Omental fat pad (tissue), 4 donors: ENCODE measurements around the gene B4GALT4. TPM values are rescaled to one million over a fixed set of nuclear protein-coding genes. Genes with fewer than 3 reads are reported as not detected.

ENCODE experiments used
- ATAC-seq: fragments of 150-250 bp; one replicate; pipeline ENCODE4 v1.9.1; 2016; ENCODE audit warnings: mild to moderate bottlenecking, moderate library complexity; ENCODE audit not compliant: low FRiP score
- DNase-seq: peaks from one replicate; pipeline ENCODE4 v3.0.0-alpha.2; 2019; ENCODE audit warnings: low spot score
- total RNA-seq, 4 donors: library from RNA; depleted of rRNA; stranded (reverse); fragments of >200 nt; gene quantifications; one replicate each; pipeline ENCODE4 v1.1.0, GENCODE V29; 2016
- TF ChIP-seq, protein P1 (sequence below), 3 donors: fragments of 450-650 bp; IDR thresholded peaks; one replicate each; pipeline ENCODE4 v1.5.1; 2016 to 2017; ENCODE audit warnings: antibody characterized with exemption in 3 of 3, mild to moderate bottlenecking in 3 of 3, moderate library complexity in 2 of 3

The B4GALT4 gene
- total RNA-seq, 4 donors from 2014 or later, result 18.8 to 33.4 (median 25.9) TPM

DNA sequence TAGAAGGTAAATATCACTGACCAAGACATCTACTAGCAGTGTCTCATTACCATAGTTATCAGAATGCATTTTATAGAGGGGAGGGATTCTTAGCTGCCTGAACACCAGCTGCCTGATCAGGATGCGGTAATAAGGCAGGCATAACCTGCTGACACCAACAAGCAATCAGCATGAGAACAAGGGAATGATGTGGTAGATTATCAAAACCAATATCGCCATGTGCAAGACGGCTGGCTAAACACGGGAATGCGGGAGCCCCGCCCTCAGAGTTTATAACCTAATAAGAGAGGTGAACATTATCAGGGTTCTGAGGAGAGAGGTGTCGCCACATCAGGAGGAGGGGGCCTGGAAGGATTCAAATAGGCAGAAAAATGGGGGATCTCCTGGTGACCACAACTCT lies 20.5 kb downstream of the B4GALT4 start:
- ATAC-seq (no peak), DNase-seq (no peak)
- TF ChIP-seq, protein P1, sequence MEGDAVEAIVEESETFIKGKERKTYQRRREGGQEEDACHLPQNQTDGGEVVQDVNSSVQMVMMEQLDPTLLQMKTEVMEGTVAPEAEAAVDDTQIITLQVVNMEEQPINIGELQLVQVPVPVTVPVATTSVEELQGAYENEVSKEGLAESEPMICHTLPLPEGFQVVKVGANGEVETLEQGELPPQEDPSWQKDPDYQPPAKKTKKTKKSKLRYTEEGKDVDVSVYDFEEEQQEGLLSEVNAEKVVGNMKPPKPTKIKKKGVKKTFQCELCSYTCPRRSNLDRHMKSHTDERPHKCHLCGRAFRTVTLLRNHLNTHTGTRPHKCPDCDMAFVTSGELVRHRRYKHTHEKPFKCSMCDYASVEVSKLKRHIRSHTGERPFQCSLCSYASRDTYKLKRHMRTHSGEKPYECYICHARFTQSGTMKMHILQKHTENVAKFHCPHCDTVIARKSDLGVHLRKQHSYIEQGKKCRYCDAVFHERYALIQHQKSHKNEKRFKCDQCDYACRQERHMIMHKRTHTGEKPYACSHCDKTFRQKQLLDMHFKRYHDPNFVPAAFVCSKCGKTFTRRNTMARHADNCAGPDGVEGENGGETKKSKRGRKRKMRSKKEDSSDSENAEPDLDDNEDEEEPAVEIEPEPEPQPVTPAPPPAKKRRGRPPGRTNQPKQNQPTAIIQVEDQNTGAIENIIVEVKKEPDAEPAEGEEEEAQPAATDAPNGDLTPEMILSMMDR (IDR thresholded peaks at IDR 0.05), result no peak

DNA sequence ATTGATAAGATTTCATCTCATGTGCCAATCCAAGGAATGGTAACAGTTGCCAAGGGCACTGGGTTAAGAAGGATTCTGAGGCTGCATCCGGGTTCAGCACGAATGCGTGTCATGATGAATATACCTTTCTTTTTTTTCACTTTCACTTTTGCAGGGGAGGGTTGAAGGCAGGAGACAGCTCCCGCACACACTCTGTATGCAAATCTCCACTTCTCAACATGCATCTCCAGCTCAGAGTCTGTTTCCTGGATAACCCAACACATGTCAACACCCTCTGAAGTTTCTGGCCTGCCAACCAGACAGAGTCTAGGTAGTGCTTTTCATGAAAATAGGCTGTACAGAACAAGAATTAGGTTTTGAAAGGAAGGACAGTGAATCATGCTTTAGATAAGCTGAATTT lies 21.6 kb downstream of the B4GALT4 start:
- DNase-seq, result no peak
- ATAC-seq, result peak; percentile 78
- TF ChIP-seq, protein P1 (IDR thresholded peaks at IDR 0.05), result no peak

DNA sequence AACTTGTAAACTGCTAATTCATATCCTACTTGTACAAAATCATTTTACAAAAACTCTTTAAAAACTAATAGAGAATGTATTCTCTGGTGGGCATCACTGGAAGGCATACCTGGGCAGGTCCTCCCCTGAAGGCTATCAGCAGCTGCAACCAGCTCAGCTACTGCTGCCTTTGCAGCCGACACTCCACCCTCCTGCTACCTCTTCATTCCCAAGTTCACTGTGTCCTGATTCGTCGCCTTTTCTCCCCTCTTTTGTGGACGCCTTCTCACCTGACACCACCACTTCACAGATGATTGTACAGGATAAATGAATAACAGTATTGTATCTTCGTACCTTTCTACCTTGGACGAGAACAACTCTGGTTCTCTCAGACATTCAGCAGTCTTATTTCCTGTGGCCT lies 28.9 kb downstream of the B4GALT4 start:
- ATAC-seq, result no peak
- no peak for DNase-seq
- TF ChIP-seq, protein P1 (IDR thresholded peaks at IDR 0.05), result no peak

DNA sequence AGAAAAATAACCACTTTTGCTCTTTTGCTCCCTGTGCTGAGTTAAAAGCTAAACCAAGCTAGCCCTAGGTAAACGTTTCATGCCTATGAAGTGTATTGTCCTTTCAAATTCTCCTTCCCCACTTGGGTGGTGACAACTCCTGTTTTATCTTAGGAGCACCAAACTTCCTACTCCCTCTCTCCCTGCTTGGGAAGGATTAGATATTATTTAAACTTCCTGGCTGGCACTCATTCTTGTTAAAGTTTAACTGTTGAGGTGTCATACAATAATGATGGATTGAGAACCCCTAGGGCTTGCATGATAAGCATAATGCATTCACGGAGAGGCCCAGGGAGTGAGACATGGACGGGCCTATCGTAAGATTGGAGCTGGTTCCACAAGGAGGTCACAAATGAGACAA lies 29.5 kb downstream of the B4GALT4 start:
- ATAC-seq, result no peak
- TF ChIP-seq, protein P1 (IDR thresholded peaks at IDR 0.05), result no peak

DNA sequence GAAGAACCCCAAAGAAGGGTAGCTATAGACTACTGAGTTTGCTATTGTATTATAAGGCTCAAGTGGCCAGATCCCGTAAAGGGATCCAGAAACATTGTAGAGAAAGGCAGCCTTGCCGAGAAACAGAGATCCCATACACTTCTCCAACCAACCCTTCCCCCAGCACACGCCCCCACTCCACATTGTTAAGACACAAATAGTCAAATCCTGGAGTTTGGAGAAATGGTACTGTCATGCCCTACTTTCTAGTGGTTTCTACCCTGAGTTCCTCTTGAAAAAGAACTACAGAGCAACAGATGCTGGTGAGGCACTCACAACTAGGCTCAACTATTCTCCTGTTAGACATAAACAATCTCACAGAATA lies 33.2 kb downstream of the B4GALT4 start:
- no peak for DNase-seq

More for the DNA sequence above, 29.5 kb downstream of the B4GALT4 start:
- DNase-seq, result no peak

DNA sequence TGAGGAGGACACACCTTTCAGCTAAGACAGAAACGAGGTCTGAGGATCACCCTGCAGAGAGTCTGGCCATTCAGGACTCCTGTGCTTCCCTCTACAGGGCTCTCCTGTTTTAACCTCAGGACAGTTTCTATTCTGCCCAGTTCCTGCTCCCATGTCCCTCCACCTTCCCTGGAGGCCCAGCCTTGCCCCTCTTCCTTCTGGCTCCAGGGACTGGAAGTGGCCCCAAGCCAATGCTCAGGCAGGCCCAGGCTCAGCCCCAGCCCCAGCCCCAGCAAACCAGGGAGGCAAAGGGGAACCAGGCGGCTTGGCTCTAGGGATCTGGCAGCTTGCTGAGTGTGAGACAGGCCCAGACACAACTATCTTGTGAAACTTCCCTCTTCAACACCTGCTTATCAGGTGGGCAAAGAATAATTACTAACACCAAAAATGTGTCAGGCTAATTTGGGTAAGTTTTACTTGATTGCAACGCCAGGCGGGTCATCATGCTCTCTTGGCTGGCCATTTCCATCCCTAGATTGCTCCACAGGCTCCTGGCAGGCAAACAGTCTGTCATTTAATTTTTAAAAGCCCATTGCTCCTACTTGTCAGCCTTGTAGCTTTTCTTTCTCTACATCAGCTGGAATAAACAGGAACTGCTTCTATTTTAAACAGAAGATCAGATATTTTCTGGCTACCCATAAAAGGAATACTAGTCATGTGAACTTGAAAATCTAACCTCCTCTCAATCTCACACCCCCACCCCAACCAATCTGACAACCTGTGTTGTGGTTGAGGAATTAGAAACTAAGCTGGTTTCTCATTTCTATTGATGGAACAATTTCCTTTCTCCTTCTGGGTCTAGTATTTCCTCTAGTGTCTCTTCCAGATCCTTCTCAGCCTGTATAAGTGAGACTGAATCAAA lies 33.8 kb downstream of the B4GALT4 start:
- TF ChIP-seq, protein P1 (IDR thresholded peaks at IDR 0.05), result no peak
- DNase-seq (no peak), ATAC-seq (peak; percentile 37)

More for the DNA sequence above, 33.2 kb downstream of the B4GALT4 start:
- TF ChIP-seq, protein P1 (IDR thresholded peaks at IDR 0.05), result no peak
- ATAC-seq, result no peak

DNA sequence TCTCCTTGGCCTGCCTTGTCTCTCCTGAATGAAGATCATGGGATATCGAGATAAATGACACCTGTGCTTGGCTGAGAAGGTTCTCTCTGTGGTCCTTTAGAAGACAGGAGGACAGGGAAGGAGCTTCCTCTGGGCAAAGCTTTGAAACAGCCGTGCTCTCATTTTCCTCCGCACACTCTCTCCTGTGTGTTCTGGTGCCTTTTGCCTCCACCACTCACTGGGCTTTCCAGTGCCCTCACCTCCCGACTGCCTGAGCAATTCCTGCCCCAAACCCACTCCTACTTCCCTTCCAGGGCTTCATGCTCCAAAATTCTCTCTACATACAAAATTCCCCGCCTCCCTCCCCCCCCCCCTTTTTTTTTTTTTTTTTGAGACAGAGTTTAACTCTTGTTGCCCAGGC lies 35.0 kb downstream of the B4GALT4 start:
- DNase-seq (no peak), ATAC-seq (no peak)
- TF ChIP-seq, protein P1 (IDR thresholded peaks at IDR 0.05), result no peak
